ENCODE measurements around the gene BMAL1.

Gene BMAL1

GRCh38 chr11:13315517-13316432, 38.2 kb downstream of the BMAL1 start:
- Histone ChIP-seq H3K27ac (ENCODE audit: low read depth, low read length, poor library complexity, severe bottlenecking) (no peak overlapping the region), H3K4me1 (ENCODE audit: insufficient read depth, low read length, severe bottlenecking) (peaks cover 6% of the 10 kb centered on the region), H3K4me3 (ENCODE audit: low read depth, low read length, poor library complexity, severe bottlenecking) (no peak overlapping the region), H4K20me1 (ENCODE audit: insufficient read depth, low read length) (no peaks in the 10 kb centered on the region), H2AFZ (ENCODE audit: low read length) (no peak overlapping the region), H3K9me3 (ENCODE audit: low read length) (no peaks in the 10 kb centered on the region), H3K36me3 (ENCODE audit: insufficient read depth, low read length) (no peaks in the 10 kb centered on the region), H3K9ac (ENCODE audit: low read length) (no peak overlapping the region), H3F3A (ENCODE audit: insufficient read depth, low read length) (no peaks in the 10 kb centered on the region), H3K4me2 (ENCODE audit: low read length) (no peak overlapping the region), H3K27me3 (ENCODE audit: insufficient read depth, low read length) (no peaks in the 10 kb centered on the region), H3K79me2 (ENCODE audit: insufficient read depth, low read length) (no peaks in the 10 kb centered on the region), H3K9me2 (ENCODE audit: low read depth, low read length) (no peaks in the 10 kb centered on the region)
- TF ChIP-seq EZH2 (IDR thresholded peaks at IDR 0.05; ENCODE audit: borderline replicate concordance, low read length) (no peak), CTCF (IDR thresholded peaks at IDR 0.05; ENCODE audit: low read length) (no peak)

GRCh38 chr11:13316528-13316961, 39.0 kb downstream of the BMAL1 start:
- Histone ChIP-seq H2AFZ (ENCODE audit: low read length) (no peak overlapping the region), H4K20me1 (ENCODE audit: insufficient read depth, low read length) (no peaks in the 10 kb centered on the region), H3K27me3 (ENCODE audit: insufficient read depth, low read length) (no peaks in the 10 kb centered on the region), H3K4me3 (ENCODE audit: low read depth, low read length, poor library complexity, severe bottlenecking) (no peak overlapping the region), H3K36me3 (ENCODE audit: insufficient read depth, low read length) (no peaks in the 10 kb centered on the region), H3K27ac (ENCODE audit: low read depth, low read length, poor library complexity, severe bottlenecking) (no peak overlapping the region), H3K79me2 (ENCODE audit: insufficient read depth, low read length) (no peaks in the 10 kb centered on the region), H3K4me2 (ENCODE audit: low read length) (no peak overlapping the region), H3K9ac (ENCODE audit: low read length) (no peak overlapping the region), H3K9me3 (ENCODE audit: low read length) (no peaks in the 10 kb centered on the region), H3F3A (ENCODE audit: insufficient read depth, low read length) (no peaks in the 10 kb centered on the region), H3K9me2 (ENCODE audit: low read depth, low read length) (no peaks in the 10 kb centered on the region), H3K4me1 (ENCODE audit: insufficient read depth, low read length, severe bottlenecking) (peaks cover 6% of the 10 kb centered on the region)
- TF ChIP-seq CTCF (IDR thresholded peaks at IDR 0.05; ENCODE audit: low read length) (no peak), EZH2 (IDR thresholded peaks at IDR 0.05; ENCODE audit: borderline replicate concordance, low read length) (no peak)

GRCh38 chr11:13317293-13318080, 39.9 kb downstream of the BMAL1 start:
- no peak for TF ChIP-seq CTCF (IDR thresholded peaks at IDR 0.05; ENCODE audit: low read length)
- no peak for TF ChIP-seq EZH2 (IDR thresholded peaks at IDR 0.05; ENCODE audit: borderline replicate concordance, low read length)
- H3K4me3 ChIP-seq (ENCODE audit: low read depth, low read length, poor library complexity, severe bottlenecking) = no peak overlapping the region
- no peaks in the 10 kb centered on the region for H3K9me2 ChIP-seq (ENCODE audit: low read depth, low read length)
- no peak overlapping the region for H3K9ac ChIP-seq (ENCODE audit: low read length)
- no peaks in the 10 kb centered on the region for H3K9me3 ChIP-seq (ENCODE audit: low read length)
- no peaks in the 10 kb centered on the region for H4K20me1 ChIP-seq (ENCODE audit: insufficient read depth, low read length)
- H3K36me3 ChIP-seq (ENCODE audit: insufficient read depth, low read length) = no peaks in the 10 kb centered on the region
- H3K4me2 ChIP-seq (ENCODE audit: low read length) = no peak overlapping the region
- H3K79me2 ChIP-seq (ENCODE audit: insufficient read depth, low read length) = no peaks in the 10 kb centered on the region
- no peaks in the 10 kb centered on the region for H3F3A ChIP-seq (ENCODE audit: insufficient read depth, low read length)
- H3K27ac ChIP-seq (ENCODE audit: low read depth, low read length, poor library complexity, severe bottlenecking) = no peak overlapping the region
- no peaks in the 10 kb centered on the region for H3K27me3 ChIP-seq (ENCODE audit: insufficient read depth, low read length)
- peaks cover 6% of the 10 kb centered on the region for H3K4me1 ChIP-seq (ENCODE audit: insufficient read depth, low read length, severe bottlenecking)
- H2AFZ ChIP-seq (ENCODE audit: low read length) = no peak overlapping the region

All from OCI-LY1 (cell line).